Measurements from ENCODE around the gene PSG11.
"Not testable (repeated sequence)": the region's sequence is repeated elsewhere in the genome, so short reads cannot be mapped to it uniquely, and the experiment has no call there.

PSG11 gene

DNA sequence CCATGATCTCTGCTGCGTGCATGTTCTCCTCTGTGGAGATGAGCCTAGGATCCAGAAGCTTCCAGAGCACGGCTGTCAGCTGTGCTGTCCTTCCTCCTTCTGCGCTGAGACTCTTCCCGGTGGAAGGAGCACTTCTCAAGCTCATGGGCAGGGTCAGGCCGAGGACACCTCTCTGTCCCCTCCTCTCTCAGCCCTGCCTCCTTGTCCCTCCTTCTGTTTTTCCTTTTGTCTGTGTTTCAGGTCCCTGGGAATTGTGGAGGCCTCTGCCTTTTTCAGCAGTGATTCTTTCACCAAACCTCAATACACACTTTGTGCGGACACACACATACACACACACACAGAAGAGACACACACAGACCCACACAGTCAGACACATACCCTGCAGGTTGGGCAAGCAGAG, at the start of gene PSG11:
Gene PSG11, minus strand, starts transcription at position 101 of the 400 bp plus-strand sequence. Its CDS starts 97 bp downstream, at position 4.
- DNase-seq = not testable (repeated sequence)

DNA sequence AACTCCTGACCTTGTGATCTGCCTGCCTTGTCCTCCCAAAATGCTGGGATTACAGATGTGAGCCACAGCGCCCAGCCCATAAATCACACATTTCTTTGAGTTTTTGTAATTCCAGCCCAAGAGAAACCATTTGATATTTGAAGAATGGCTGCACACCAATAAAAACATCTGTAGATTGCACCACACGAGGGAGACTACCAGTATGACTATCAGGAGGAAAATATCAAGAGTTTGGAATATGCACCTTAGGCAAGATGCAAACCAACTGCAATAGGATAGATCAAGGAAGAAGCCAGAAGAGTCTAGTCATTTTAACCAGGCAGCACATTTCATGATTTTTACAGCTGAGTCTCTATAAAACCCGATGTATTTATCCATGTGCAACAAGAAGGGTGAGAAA, 36.1 kb upstream of the PSG11 start:
- not testable (repeated sequence) for DNase-seq

DNA sequence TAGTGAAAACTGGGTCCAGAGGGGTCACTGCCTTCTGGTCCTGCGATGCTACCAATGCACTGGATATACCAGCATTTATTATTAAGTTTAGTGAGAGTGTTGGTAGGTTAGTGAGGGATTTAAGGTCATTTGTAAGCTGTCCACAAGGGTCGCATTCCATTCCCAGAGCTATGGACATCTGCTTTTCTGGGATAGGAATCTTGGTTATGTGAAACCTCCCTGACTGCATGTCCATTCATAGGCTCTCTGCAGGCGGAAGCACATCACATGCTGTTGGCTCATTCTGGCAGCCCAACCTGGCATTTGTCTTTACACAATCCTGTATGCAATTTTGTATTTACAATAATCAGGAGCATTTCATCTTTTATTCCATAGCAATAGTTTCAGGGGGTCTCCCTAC, 35.1 kb upstream of the PSG11 start:
- DNase-seq = not testable (repeated sequence)

DNA sequence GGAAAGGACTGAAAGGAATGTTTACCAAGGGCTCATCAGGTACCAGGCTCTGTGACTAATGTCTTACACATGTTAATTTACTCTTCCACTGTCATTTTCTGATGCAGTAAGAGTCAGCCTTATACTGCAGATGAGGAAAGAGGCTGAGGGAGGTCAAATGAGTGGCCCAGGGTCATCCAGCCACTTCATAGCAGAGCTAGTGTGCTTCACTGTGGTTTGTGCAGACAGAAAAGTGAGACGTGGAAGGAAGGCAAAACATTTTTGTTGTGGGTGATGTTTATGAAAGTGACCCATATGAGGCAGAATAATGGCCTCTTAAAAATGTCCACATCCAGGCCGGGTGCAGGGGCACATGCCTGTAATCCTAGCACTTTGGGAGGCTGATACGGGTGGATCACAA, 34.0 kb upstream of the PSG11 start:
- DNase-seq = not testable (repeated sequence)

DNA sequence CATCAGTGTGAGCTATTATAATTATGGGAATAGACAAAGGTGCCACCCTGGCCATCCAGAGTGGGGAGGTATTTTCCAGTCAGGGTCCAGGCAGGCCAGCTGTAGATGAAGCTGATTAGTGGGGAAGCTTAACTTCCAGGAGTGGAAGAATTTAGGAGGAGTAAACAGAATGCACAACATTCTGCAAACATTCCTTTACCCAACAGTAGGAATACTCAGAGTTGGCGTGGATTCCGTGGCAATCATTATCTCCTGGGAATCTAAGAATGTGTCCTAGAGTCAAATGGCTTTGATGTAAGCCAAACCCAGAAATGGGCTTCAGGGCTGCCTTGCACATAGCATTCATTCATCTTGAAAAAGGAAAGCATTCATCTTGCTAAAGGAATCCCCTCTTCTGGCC, 33.2 kb upstream of the PSG11 start:
- not testable (repeated sequence) for DNase-seq

DNA sequence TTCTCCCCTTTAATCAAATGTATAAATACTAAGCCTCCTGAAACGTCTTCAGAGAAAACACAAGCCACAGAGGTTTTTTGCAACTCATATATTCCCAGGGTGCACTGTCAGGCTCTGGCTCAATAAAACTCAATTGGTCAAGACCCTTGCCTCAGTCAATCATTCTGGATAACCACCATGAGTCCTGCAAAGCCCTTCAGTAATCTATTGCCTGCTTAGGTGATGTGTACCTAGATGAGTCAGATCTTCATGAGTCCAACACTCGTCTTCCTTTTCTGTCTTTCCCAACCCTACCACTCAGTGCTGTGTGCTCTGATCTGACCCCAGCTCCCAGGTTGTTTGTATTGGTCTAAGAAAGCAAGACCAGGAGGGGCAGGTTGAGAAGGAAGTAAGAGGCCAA, 32.2 kb upstream of the PSG11 start:
- DNase-seq = not testable (repeated sequence)

DNA sequence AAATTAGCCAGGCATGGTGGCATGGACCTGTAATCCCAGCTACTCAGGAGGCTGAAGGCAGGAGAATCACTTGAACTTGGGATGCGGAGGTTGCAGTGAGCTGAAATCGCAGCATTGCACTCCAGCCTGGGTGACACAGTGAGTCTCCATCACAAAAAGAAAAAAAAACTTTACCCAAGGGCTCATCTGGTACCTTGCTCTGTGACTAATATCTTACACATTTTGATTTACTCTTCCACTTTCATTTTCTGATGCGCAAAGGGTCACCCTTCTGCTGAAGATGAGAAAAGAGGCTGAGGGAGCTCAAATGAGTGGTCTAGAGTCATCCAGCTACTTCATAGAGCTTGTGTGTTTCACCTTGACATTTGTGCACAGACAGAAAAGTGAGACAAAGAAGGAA, 21.7 kb upstream of the PSG11 start:
- DNase-seq = not testable (repeated sequence)

DNA sequence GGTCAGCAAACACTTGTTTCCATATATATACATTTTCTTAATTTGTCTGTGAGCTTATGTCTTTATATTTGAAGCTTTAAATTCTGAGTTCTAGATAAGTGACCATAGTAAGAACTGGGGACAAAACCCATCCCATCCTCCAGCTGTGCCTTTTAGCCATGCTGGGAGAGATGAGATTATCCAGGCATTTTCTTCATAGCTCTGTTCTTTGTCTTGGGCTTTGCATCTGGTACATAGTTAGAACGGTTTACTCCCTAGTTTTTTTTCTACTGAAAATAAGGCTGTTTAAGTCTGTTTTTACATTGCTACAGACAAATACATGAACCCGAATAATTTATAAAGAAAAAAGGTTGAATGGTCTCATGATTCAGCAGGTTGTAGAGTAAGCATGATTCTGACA, 20.3 kb upstream of the PSG11 start:
- DNase-seq = not testable (repeated sequence)

DNA sequence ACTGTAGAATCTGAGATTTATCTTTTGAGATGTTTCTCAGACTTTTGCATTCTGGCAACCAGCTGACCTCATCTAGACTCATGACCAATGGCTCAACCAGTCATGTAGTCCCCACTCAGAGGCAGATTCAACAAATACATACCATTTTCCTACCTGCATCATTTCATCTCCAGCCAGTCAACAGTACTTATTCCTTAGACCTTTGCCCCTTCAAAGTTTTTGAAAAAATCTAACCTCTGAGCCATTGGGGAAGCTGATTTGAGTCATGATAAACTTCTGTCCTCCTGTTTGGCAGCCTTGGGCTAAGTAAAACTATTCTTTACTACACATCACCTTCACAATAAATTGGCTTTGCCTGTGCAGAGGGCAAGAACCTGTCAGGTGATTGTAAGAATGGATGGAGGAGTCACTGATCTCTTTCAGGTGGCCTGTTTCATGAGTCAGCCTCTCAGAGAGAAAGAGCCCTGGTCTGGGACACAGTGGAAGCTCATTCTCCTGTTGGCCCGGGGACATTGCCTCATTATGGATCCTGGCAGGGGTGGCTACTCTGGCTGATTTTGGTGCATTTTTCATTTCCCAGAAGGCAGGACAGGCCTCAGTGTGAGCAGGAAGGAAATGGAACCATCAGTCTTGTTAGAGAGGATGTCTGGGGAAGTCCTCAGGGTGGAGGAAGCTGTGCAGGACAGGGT, 17.4 kb upstream of the PSG11 start:
- DNase-seq = not testable (repeated sequence)

DNA sequence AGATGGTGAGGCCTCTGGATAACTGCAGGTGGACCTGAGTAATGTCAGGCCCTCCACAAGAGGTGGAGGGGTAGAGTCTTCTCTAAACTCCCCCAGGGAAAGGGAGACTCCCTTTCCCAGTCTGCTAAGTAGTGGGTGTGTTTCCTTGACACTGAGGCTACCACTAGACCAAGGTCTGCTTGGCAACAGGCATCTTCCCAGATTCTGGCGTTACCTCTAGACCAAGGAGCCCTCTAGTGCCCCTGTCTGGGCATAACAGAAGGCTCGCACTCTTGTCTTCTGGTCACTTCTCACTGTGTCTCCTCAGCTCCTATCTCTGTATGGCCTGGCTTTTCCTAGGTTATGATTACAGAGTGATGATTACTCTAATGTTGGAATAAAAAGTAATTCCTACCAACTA, 5.4 kb upstream of the PSG11 start:
- not testable (repeated sequence) for DNase-seq

DNA sequence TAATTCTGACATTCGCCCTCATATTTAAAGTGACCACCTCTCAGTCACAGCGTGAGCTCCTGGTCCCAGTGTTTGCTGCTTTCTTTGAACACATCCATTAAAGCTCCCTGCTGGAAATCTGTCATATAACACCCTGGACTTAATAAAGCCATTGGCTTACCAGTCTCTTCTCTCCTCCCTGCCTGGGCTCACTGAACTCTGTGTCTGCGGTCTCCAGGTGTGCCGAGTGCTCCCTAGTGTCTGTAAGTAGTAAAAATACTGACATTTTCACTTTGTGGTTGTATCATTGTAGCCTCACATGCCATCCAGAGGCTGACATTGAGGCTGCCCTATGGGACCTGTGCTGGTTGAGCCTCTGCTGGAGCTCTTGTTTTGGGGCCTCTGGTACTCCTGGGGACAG, 2.6 kb upstream of the PSG11 start:
- no peak for DNase-seq

DNA sequence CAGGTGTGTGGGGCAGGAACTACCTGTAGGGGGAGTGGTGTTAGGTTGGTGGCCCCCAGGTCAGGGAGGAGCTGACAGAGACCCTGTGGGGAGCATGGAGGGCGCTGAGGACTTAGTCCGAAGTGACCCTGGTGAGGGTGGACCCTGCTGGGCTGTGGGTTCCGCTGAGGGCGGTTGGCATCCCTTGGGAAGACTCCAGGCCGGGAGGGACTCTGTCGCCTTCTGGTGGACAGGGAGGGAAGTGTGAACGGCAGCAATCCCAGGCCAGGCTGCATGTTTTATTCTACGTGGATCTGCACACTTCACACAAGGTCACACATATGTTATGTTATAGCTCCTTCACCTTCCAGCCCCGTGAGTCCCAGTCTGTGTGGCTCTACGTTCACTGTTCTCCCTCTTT, 1.7 kb upstream of the PSG11 start:
- not testable (repeated sequence) for DNase-seq

DNA sequence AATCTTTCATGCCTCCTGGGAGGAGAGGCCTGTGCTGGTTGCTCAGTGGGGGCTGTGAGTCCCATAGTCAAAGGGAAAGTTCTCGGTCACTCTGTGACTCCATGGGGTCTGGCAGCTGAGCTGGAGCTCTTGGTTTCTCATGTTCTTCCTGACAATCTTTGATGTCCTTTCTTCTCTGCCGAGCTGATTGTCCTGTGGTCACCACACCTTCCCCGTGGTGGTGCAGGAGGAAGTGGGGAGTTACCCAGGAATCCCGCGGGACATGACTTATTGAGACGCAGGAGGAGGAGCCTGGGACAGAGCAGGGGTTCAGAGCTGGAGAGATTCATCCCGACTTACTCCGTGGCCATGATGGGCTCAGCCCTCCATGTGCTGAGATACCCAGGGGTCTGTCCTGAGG, 792 bp upstream of the PSG11 start:
- not testable (repeated sequence) for DNase-seq

DNA sequence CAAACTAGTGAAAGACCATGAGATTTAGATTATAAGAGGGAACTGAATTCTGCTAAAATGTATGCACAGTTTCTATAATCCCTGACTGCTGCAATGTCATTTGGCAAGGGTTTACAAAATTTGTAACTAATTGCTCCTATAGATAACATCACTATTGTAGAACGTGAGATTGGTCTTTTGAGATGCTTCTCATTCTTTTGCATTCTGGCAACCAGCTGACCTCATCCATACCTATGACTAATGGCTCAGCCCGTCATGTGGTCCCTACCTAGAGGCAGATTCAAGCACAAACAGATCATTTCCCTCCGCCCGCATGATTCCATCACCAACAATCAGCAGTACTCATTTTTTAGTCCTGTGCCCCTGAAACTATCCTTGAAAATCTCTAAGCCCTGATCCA, 4.2 kb downstream of the PSG11 start:
- not testable (repeated sequence) for DNase-seq

DNA sequence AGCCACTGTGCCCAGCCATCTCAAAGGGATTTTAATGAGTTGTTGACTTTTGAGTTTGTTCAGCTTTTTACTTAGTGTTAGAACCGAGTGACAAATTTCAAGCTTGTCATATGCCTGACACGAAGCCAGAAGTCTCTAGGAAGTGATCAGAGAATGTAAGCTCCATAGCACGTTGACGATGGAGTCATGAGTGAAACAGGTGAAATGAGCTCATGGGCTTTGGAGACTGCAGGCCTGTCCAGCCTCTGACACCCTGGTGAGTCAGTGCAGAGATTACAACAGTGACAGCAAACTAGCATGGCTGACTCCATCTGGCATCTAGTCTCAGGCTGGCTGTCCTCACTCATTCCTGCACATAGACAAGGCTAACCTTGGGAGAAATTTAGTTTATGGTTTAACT, 4.6 kb downstream of the PSG11 start:
- not testable (repeated sequence) for DNase-seq

DNA sequence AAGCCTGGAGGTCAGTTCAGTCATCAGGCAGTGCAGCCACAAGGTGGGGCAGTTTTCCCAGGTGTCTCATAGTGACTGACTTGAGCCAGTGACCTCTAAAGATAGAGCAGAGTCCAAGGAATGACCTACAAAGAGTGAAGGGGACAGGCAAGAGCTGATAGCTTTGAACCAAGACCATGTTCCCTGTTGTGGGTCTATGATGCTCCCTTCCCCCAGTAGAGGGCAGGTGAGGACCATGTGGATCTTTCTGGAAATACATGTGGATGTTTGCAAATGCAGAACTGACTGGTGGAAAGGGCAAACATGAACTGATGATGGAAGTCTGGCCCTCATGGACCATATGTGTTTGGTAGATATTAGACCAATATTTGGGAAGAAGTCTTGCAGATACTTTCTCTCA, 6.7 kb downstream of the PSG11 start:
- DNase-seq = not testable (repeated sequence)

DNA sequence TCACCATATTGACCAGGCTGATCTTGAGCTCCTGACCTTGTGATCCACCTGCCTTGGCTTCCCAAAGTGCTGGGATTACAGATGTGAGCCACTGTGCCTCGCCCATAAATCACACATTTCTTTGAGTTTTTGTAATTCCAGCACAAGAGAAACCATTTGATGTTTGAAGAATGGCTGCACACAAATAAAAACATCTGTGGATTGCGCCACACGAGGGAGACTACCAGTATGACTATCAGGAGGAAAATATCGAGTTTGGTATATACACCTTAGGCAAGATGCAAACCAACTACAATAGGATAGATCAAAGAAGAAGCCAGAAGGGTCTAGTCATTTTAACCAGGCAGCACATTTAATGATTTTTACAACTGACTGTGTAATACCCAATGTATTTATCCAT, 20.4 kb downstream of the PSG11 start:
- DNase-seq = not testable (repeated sequence)

DNA sequence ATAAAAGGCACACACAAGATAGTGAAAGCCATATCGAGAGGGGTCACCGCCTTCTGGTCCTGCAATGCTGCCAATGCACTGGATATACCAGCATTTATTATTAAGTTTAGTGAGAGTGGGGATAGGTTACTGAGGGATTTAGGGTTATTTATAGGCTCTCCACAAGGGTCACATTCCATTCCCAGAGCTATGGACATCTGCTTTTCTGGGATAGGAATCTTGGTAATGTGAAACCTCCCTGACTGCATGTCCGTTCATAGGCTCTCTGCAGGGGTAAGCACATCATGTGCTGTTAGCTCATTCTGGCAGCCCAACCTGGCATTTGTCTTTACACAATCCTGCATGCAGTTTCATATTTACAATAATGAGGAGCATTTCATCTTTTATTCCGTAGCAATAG, 21.4 kb downstream of the PSG11 start:
- DNase-seq = not testable (repeated sequence)

DNA sequence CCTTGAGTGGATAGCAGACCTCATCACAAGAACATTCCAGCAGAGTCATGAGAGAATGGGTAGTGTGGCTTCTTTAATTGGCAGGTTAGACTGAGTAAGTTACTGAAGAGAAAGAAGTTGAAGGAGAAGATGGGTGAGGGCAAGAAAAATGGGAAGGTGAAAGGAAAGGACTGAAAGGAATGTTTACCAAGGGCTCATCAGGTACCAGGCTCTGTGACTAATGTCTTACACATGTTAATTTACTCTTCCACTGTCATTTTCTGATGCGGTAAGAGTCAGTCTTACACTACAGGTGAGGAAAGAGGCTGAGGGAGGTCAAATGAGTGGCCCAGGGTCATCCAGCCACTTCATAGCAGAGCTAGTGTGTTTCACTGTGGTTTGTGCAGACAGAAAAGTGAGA, 22.6 kb downstream of the PSG11 start:
- not testable (repeated sequence) for DNase-seq

DNA sequence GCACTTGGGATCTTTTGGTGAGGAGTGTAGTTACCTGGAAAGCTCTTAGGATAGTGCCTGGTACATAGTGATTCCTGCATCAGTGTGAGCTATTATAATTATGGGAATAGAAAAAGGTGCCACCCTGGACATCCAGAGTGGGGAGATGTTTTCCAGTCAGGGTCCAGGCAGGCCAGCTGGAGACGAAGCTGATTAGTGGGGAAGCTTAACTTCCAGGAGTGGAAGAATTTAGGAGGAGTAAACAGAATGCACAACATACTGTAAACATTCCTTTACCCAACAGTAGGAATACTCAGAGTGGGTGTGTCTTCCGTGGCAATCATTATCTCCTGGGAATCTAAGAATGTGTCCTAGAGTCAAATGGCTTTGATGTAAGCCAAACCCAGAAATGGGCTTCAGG, 23.3 kb downstream of the PSG11 start:
- DNase-seq = not testable (repeated sequence)

DNA sequence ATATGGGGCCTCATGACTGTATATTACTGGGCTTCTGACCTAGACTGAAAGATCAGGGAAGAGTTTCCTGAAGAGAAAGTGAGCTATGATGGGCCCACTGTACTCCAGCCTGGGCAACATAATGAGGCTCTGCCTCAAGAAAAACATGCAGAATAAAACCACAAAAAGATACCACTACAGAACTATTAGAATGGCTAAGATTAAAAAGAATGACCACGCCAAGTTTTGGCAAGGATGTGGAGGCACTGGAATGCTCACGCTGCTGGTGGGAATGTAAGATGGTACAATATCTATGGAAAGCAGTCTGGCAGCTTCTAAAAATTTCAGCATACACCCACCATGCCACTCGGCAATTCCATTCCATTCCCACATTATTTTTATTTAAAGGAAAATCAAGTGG, 30.1 kb downstream of the PSG11 start:
- DNase-seq = not testable (repeated sequence)

DNA sequence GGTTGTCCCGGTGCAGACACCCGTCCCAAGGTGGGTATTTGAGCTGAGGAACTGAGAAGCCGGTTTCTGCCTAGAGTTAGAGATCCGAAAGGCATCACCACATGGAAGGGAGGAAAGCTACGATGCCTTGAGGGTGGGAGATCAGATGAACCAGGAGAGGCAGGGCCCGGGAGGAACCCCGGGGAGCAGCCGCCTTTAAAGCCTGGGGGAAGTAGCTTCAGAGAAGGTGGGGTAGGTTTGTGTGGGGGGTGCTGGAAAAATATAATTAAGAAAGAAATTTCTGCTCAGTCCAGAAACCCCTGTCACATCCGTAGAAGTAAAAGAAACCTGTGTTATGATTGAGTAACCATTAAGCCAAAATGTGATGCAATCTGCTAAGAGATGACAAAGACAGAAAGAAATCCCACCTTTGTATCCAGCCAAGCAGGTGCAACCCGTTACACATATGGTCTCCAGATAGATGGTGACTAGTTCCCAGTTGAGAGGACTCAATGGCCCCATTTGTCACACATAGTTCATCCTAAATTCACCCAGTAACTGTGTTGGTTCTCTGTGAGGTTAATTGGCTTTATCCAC, 34.2 kb downstream of the PSG11 start:
- DNase-seq = not testable (repeated sequence)

DNA sequence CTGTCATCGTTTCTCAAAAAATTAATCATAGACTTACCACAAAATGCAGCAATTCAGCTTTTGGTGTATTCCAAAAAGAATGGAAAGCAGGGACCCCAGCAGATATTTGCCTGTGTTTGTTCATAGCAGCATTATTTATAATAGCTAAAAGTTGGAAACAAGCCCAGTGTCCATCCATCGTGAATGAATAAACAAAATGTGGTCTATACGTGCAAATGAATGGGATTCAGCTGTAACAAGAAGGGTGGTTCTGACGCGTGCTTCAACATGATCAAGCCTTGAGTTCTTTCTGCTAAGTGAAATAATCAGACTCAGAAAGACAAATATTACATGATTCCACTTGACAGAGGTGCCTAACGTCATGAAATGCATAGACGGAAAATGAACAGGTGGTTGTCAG, 36.4 kb downstream of the PSG11 start:
- no peak for DNase-seq

DNA sequence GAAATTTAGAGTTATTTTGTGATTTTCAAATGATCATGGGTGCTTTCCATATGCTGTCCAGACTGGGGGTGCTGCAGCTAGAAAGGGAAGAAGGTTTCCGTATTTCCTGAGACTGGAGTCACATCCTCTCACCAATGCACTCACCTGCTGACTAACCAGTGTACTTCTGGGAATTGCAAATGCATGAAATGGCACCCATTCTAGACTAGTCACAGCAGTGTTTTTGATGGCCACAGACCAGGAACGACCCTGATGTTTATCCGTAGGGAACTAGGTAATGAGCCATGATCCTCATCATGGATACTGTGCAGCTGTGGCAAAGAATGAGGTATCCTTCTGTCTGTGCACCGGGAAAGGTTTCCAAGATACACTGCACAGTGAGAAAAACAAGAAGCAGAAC, 37.1 kb downstream of the PSG11 start:
- not testable (repeated sequence) for DNase-seq

DNA sequence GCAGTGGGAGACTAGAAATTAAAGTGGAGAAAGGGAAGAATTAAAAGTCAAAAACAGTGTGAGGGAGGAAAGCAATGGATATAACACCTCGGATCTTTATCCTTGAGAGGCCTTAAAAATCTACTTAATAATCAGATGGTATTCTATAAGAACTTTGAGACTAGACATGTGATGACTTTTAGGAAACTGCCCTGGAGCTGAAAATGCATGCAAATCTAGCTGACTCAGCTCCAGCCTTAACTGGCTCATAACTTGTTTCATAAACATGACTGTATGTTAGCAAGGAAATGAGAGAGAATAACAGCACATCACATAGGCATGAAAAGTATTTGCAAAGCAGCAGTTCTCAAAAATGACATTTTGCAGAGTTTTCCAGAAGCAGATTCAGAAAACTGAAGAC, 38.1 kb downstream of the PSG11 start:
- not testable (repeated sequence) for DNase-seq
